ENCODE measurements around the gene PFKM.

PFKM gene

GRCh38 chr12:48193623-48194022, 74.5 kb downstream of the PFKM start:
- Mint-ChIP-seq H3K27me3 (peaks cover 15% of the 10 kb centered on the region), H3K9me3 (no peaks in the 10 kb centered on the region), H3K4me3 (no peak overlapping the region), H3K36me3 (ENCODE audit: low read depth) (peaks cover 11% of the 10 kb centered on the region), H3K4me1 (ENCODE audit: low read depth) (peaks cover 6% of the 10 kb centered on the region), H3K27ac (no peak overlapping the region)
- intact Hi-C loops (cut with micrococcal nuclease): no loop called here

- peaks cover 15% of the 10 kb centered on the region for H3K27me3 Mint-ChIP-seq
- intact Hi-C loops (cut with micrococcal nuclease): loop anchor here (5.0 kb wide), 1 partner anchor 143 kb away; no protein-coding TSS in a partner anchor
- peaks cover 14% of the 10 kb centered on the region for H3K4me1 Mint-ChIP-seq (ENCODE audit: low read depth)
- H3K36me3 Mint-ChIP-seq (ENCODE audit: low read depth): peaks cover 11% of the 10 kb centered on the region
- H3K4me3 Mint-ChIP-seq: no peak overlapping the region
- H3K9me3 Mint-ChIP-seq: no peaks in the 10 kb centered on the region
- no peak overlapping the region for H3K27ac Mint-ChIP-seq
Measured at GRCh38 chr12:48194799-48195201, 75.6 kb downstream of the PFKM start.

Data from dendritic cell treated with granulocyte-macrophage colony-stimulating factor and Interleukin-4, amounts not matched to agents 40 ng/mL and 50 ng/mL, for 4 days (primary cell).